G401.6 (cell line): ENCODE data around the gene GUCA2B.

ENCODE experiments used
- FAIRE-seq: peaks from 2 replicates; lab custom pipeline; 2012; peaks lifted over from hg19 to GRCh38; lab: Jason Lieb, UNC

Gene GUCA2B

GRCh38 chr1:42152907-42153600 lies at the start of gene GUCA2B:
TSS of gene GUCA2B (plus strand) at chr1:42153410. CDS start at chr1:42153451, 41 bp downstream.
- FAIRE-seq, result no peak

DNA sequence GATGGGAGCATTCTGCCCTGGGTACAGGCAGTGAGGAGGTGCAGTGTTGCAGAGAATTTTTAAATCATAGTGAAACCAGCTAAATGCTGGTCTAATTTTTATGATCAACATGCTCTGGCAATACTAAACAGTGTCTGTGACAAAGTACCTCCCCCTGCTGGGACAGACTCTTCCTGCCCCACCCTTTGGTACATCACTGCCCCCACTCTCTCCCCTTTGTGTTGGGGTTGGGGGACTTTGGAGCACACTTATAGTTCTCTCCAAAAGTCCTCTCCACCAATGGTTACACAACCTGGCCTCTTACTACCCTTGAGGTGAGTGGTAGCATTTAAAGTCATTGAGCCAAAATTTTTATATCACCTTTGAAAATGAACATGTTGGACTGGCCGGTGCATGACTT lies 48.2 kb upstream of the GUCA2B start:
- no peak for FAIRE-seq

- FAIRE-seq, result no peak
Observed at GRCh38 chr1:42108309-42108708, 44.9 kb upstream of the GUCA2B start.

- no peak for FAIRE-seq
Observed at GRCh38 chr1:42109600-42109999, 43.6 kb upstream of the GUCA2B start.

GRCh38 chr1:42114229-42114628 lies 39.0 kb upstream of the GUCA2B start:
- no peak for FAIRE-seq

GRCh38 chr1:42117214-42117613 lies 36.0 kb upstream of the GUCA2B start:
- no peak for FAIRE-seq

DNA sequence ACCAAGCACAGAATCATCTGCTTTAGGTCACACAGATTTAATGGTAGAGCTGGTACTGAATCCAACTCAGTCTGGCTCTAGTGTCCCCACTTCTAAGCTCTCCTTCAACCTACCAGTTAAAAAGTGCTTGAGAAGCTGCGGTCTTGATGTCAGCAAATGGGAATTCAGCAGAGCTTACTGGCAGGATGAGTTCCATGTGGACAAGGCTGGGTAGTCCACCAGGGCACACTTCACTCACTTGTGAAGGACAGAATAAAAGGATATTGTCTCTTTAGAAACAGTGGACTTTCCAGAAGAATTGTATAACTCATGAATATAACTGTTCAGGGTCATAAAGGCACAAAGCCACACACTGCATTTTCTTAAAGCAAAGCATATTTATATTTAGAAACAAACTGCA lies 35.1 kb upstream of the GUCA2B start:
- no peak for FAIRE-seq

- no peak for FAIRE-seq
Observed at GRCh38 chr1:42122408-42122807, 30.8 kb upstream of the GUCA2B start.

DNA sequence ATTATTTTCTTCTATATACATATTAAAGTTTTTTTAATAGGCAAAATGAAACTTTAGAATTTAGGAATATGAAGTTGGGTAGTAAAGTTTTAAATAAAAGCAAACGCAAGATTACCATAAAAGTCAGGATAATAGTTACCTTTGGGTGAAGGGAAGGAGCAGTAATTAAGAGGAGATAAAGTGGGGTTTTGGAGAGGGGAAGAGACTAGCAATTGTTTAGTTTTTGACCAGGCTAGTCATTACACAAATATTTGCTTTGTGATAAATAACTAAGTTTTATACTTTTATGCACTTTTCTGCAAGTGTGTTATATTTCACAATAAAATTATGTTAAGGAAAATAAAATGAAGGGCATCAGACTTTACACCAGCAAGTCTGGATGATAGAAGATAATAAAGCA lies 27.7 kb upstream of the GUCA2B start:
- peak; percentile 11 for FAIRE-seq

DNA sequence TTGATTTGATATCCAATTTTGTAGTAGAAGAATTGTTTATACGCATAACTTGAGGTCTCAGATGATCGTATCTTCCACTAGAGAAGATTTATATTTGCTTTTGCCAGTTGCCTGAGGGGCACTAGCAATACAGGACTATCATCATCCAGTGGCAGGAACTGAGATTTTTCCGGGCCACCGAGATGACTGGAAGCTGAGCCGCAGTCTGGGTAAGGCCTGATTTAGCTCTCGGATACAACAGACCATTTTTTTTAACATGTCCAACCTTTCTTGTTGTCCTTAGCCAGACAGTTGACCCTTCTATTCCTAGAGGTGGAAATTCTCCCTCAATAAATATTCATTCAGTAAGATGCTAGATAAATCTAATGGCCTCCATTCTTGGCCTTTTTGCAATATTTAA lies 25.4 kb upstream of the GUCA2B start:
- FAIRE-seq, result no peak

DNA sequence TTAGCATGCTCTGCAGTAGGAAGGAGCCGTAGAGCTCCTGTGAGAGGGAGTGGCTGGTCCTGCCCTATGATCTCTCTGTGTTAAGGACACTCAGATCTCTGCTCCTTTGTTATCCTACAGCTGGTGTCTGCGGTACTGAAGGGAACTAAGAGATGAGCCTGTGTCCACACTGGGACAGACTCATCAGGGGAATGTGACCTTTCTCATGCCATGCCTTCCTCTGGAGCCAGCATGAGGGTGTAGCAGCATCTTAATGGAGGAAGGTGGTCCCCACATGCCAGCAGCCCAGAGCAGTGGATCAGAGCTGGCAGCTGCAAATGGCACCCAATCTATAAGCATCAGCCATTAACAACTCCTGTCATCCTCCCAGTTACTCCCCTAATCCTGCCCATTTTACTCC lies 24.7 kb upstream of the GUCA2B start:
- FAIRE-seq, result no peak

DNA sequence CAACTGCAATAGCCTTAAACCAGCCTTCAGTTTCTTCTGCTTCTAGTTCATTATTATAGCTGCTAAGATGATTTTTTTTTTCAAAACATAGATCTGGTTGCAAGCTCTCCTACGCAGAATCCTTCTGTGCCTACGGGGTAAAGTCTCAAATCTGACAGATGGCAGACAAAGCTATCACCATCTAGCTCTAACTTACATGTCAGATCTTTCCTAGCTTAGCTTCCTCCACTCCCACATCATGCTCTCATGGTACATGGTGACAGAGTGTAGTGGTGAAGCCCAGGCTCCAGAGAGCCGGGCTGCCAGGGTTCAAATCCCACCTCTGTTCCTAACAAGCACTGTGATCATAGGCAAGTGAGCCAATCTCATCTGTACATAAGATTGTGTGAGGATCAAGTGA lies 24.2 kb upstream of the GUCA2B start:
- FAIRE-seq, result no peak

DNA sequence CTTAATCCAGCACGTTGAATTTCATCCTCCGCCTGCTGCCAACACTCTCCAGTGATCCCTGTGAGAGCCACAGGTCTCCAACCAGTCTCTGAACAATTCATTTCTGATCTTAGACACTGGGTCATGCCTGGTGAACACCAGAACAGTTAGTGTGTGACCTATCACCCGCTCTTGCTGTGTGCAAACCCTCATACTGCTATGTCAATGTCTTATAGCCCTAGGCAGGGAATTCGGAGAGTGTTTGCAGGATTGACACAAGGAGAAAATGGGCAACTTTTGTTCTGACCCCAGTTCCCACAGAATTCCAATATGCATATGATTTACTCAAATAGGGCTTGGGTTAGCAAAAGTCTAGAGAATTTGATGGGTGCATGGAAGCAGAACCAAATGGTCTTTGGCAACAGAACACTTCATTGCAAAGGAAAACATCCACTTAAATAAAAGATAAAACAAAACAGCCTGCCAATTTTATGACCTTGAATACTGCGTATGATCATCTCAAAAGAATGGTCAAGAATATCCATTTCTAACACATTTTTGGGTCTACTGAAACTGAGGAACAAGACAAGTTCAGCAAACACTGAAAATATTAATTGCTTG lies 23.0 kb upstream of the GUCA2B start:
- FAIRE-seq, result no peak

DNA sequence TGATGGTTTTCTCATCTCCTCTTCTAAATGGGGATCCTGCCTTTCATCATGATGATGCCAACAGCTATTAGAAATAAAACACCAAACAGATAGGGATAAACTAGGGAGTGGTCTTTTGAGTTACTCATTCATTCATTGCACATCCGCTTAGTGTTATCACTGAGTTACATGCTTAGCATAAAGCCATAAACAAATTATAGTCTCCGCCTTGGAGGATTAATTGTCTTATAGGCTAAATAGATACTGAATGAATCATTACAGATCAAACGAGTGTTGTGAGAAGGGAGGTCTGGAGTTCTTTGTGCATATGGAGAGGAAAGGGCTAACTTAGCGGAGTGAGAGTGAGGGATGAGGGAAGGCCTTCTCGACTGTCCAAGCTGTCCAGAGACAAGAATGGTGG lies 19.8 kb upstream of the GUCA2B start:
- FAIRE-seq, result no peak

- no peak for FAIRE-seq
Observed at GRCh38 chr1:42133809-42134526, 19.2 kb upstream of the GUCA2B start.

- no peak for FAIRE-seq
Observed at GRCh38 chr1:42135426-42135825, 17.8 kb upstream of the GUCA2B start.

DNA sequence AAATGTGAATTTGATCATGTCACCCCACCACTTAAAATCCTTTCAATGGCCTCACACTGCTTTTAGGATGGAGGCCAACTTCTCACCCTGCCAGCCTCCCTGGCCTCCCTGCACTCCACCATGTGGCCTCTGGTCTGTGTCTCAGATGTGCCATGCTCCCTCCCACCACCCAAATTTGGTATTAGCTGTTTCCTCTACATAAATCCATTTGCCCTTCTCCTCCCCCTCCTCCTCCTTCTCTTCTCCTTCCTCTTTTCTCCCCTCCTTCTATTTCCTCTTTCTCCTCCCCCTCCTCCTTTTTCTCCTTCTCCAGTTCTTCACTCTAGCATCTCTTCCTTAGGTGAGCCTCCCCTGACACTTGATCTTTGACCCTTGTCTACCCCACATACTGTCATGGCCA lies 16.7 kb upstream of the GUCA2B start:
- no peak for FAIRE-seq

- no peak for FAIRE-seq
Observed at GRCh38 chr1:42137766-42138165, 15.4 kb upstream of the GUCA2B start.

DNA sequence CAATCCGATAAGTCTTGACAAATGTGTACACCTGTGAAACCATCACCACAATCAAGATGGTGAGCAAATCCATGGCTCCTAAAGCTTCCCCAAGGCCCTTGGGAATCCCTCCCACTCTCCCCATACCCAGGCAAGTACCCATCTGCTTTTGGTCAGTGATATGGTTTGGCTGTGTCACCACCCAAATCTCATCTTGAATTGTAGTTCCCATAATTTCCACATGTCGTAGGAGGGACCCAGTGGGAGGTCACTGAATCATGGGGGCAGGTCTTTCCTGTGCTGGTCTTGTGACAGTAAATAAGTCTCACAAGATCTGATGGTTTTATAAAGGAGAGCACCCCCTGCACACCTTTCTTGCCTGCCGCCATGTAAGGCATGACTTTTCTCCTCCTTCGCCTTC lies 14.6 kb upstream of the GUCA2B start:
- FAIRE-seq, result no peak

DNA sequence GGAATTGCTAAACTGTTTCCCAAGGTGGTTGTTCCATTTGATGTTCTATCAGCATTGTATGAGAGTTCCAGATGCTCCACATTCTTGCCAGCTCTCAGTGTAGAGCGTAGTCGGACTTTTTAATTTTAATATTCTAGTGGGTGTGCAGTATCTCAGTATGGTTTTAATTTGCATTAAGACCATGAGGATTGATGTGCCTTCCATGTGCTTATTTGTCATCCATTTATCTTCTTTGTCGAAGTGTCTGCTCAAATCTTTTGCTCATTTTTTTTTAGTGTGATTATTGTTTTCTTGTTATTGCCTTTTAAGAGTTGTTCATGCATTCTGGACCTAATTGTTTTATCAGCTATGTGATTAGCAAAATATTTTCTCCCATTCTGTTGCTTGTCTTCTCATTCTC lies 13.8 kb upstream of the GUCA2B start:
- FAIRE-seq, result no peak

GRCh38 chr1:42140191-42140590 lies 13.0 kb upstream of the GUCA2B start:
- FAIRE-seq, result no peak

GRCh38 chr1:42141978-42142377 lies 11.2 kb upstream of the GUCA2B start:
- no peak for FAIRE-seq

DNA sequence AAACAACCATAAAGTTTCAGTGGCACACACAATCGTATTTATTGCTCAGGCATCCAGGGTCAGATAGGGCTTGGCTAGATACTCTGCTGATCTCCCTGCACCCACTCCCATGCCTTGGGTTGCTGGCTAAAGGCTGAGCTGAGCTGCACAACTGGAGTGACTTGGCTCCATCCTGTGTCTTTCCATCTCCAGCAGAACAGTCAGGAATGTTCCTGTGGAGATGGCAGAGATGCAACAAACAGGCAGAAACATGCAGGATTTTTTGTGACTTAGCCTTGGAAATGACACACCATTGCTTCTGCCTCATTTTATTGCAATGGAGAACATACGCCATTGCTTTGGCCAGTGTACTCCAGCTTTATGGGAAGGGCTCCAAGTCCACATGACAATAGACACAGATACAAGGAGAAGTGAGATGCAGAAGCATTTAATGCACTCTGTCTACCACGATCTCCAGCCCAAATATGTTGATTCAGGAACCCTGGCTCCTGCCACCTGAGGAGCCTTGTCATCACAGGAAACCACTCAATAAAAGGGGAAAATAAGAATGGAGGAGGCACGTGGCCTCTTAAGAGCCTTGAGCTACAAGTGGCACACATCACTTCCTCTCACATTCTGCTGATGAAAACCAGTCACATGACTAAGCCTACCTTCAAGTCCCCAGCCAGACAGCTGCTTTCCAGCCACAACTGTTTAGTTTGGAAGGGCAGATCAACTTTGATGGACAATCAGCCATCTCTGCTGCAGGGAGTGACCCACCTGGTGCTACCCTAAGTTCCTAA lies 10.1 kb upstream of the GUCA2B start:
- no peak for FAIRE-seq
